Panc1 (cell line): ENCODE results near the gene MMD2. TPM values are rescaled to one million over a fixed set of nuclear protein-coding genes. Genes with fewer than 3 reads are reported as not detected.

Source experiments
- ATAC-seq: fragments of 200-7000 bp; cut with Tn5 transposase; 2 replicates; pipeline ENCODE4 v1.9.1; 2020; ENCODE audit warnings: mild to moderate bottlenecking, moderate library complexity
- Bru-seq: library from RNA; stranded (reverse); fragments of 400-500 nt; gene quantifications from one replicate; lab custom pipeline; 2021; lab: Mats Ljungman, UMichigan
- BruChase-seq, 2 experiments: library from RNA; stranded (reverse); fragments of 400-500 nt; gene quantifications; one replicate each; lab custom pipeline; 2021; lab: Mats Ljungman, UMichigan
- BruUV-seq: library from RNA; stranded (reverse); fragments of 400-500 nt; replicated peaks from 2 replicates; lab custom pipeline; 2021; lab: Mats Ljungman, UMichigan
- CTCF ChIA-PET: fragments of 300-600 bp; sonication (Branson Sonifier 250); formaldehyde crosslinking; loops from one replicate; lab custom pipeline; 2022; ENCODE audit warnings: antibody characterized with exemption; lab: Charles Lee
- POLR2A ChIA-PET: fragments of 300-600 bp; sonication (Branson Sonifier 250); formaldehyde crosslinking; loops from one replicate; lab custom pipeline; 2022; ENCODE audit warnings: antibody characterized with exemption; lab: Charles Lee
- DNase-seq: peaks from one replicate; pipeline ENCODE4 v3.0.0-alpha.2; 2010; ENCODE audit warnings: low read depth, low spot score
- H3K27ac ChIP-seq: 2 replicates; pipeline ENCODE4 v1.5.1; 2011; ENCODE audit warnings: mild to moderate bottlenecking, low read length, inconsistent platforms
- H3K27me3 ChIP-seq: fragments of 200-500 bp; sonication (Bioruptor generic); 2 replicates; pipeline ENCODE4 v1.6.0; 2014; ENCODE audit warnings: low read length, inconsistent platforms; ENCODE audit not compliant: control insufficient read depth, insufficient read depth
- H3K36me3 ChIP-seq: fragments of 200-500 bp; sonication (Bioruptor generic); 2 replicates; pipeline ENCODE4 v1.5.1; 2014; ENCODE audit warnings: inconsistent platforms, mild to moderate bottlenecking, low read length, moderate library complexity; ENCODE audit not compliant: control insufficient read depth, insufficient read depth
- H3K4me1 ChIP-seq: 2 replicates; pipeline ENCODE4 v1.5.1; 2011; ENCODE audit warnings: inconsistent platforms, mild to moderate bottlenecking, low read length, moderate library complexity; ENCODE audit not compliant: control insufficient read depth, insufficient read depth
- H3K4me3 ChIP-seq, 2 experiments: 2 replicates each; pipeline ENCODE4 v1.5.1; 2011 to 2012; ENCODE audit warnings: low read depth in 2 of 2, low read length in 2 of 2, mild to moderate bottlenecking in 2 of 2, inconsistent platforms in 1 of 2, moderate library complexity in 1 of 2
- H3K9me3 ChIP-seq: fragments of 200-500 bp; sonication (Bioruptor generic); 2 replicates; pipeline ENCODE4 v1.5.1; 2014; ENCODE audit warnings: low read depth, mild to moderate bottlenecking, inconsistent platforms, low read length, moderate library complexity; ENCODE audit not compliant: control insufficient read depth, insufficient read depth
- CTCF ChIP-seq: fragments of 450-650 bp; IDR thresholded peaks from 2 replicates; pipeline ENCODE4 v1.5.1; 2017; ENCODE audit warnings: mild to moderate bottlenecking
- POLR2AphosphoS5 ChIP-seq: IDR thresholded peaks from 2 replicates; pipeline ENCODE4 v1.6.1; 2012; ENCODE audit warnings: mild to moderate bottlenecking, low read depth, low read length, moderate library complexity
- REST ChIP-seq, 2 experiments: IDR thresholded peaks; 2 replicates each; pipeline ENCODE4 v1.6.1; 2011 to 2012; ENCODE audit warnings: low read depth in 2 of 2, control low read depth in 1 of 2, low read length in 1 of 2, mild to moderate bottlenecking in 1 of 2, moderate library complexity in 1 of 2; ENCODE audit not compliant: insufficient read depth in 1 of 2
- SIN3A ChIP-seq: IDR thresholded peaks from 2 replicates; pipeline ENCODE4 v1.6.1; 2012; ENCODE audit warnings: low read depth, mild to moderate bottlenecking, low read length, moderate library complexity, borderline replicate concordance; ENCODE audit not compliant: insufficient read depth
- TCF7L2 ChIP-seq: IDR thresholded peaks from 2 replicates; pipeline ENCODE4 v1.6.1; 2011; ENCODE audit warnings: mild to moderate bottlenecking, low read depth, low read length, inconsistent platforms
- in situ Hi-C: cut with HindIII; loops from 2 replicates; pipeline ENCODE4 v1.10.0; 2016; ENCODE audit warnings: low sequenced_read_pairs, low pct_unique_long_range_greater_than_20kb
- intact Hi-C: fragments of 100-400 bp; cut with micrococcal nuclease; formaldehyde crosslinking; loops from one replicate; pipeline ENCODE4 v1.10.0; 2022; ENCODE audit not compliant: unreplicated experiment
- long read RNA-seq: library from polyadenylated mRNA; unstranded; transcript quantifications from one replicate; pipeline ENCODE4 v2.0.0, GENCODE V29; 2021; ENCODE audit not compliant: unreplicated experiment
- polyA plus RNA-seq: library from polyadenylated mRNA; unstranded; fragments of >200 nt; gene quantifications from one replicate; pipeline ENCODE4 v1.2.1, GENCODE V29; 2012; ENCODE audit warnings: missing spikeins; ENCODE audit not compliant: insufficient read length
- total RNA-seq: library from RNA; stranded (reverse); gene quantifications from one replicate; pipeline ENCODE4 v1.2.1, GENCODE V29; 2021; ENCODE audit not compliant: unreplicated experiment

MMD2 gene
- total RNA-seq (not detected), Bru-seq, nascent RNA (percentile 10 among the genes with signal in this experiment), BruChase-seq, experiment 1, labeled RNA remaining after a 2-hour chase (percentile 11 among the genes with signal in this experiment), BruChase-seq, experiment 2, labeled RNA remaining after a 6-hour chase (percentile 9 among the genes with signal in this experiment)
- polyA plus RNA-seq, result not detected
- long read RNA-seq, result 0 reads

GRCh38 chr7:4958477-4959301, at the start of gene MMD2:
TSS of gene MMD2 (minus strand) at chr7:4959187. CDS start at chr7:4959017, 170 bp downstream.
- DNase-seq (no peak), ATAC-seq (0 out of 2 replicates have a peak, but pooled peaks have one; percentile 28)
- POLR2A ChIA-PET, result no interaction called here
- H3K9me3 ChIP-seq, result no peaks in the 10 kb centered on the region
- intact Hi-C loops (no loop called here), in situ Hi-C loops (no loop called here)
- H3K27ac ChIP-seq, result no peak within 1 kb of the TSS
- H3K27me3 ChIP-seq, result peaks cover 14% of the 10 kb centered on the region
- peak within 1 kb of the TSS in 1 of 2 experiments; percentile 17; a peak in 1 of 4 replicates for H3K4me3 ChIP-seq
- no peaks in the 10 kb centered on the region for H3K36me3 ChIP-seq
- no TSS peak for BruUV-seq
- TF ChIP-seq REST (IDR thresholded peaks at IDR 0.05; ENCODE audit: insufficient read depth in 1 of 2, low read depth in 2 of 2, low read length in 1 of 2) (no peak), POLR2AphosphoS5 (no peak), SIN3A (no peak), CTCF (no peak), TCF7L2 (no peak)
- no peaks in the 10 kb centered on the region for H3K4me1 ChIP-seq
- CTCF ChIA-PET, result interaction anchor here (0.5 kb wide), 1 partner anchor 141 kb away, joined by 6 read pairs; no protein-coding TSS in a partner anchor

GRCh38 chr7:5005066-5005465, 46.1 kb upstream of the MMD2 start:
- in situ Hi-C loops (no loop called here), intact Hi-C loops (no loop called here)
- CTCF ChIA-PET, result no interaction called here
- Histone ChIP-seq H3K27ac (no peak overlapping the region), H3K4me3 (no peak overlapping the region), H3K36me3 (no peaks in the 10 kb centered on the region), H3K27me3 (no peaks in the 10 kb centered on the region), H3K4me1 (no peaks in the 10 kb centered on the region), H3K9me3 (no peaks in the 10 kb centered on the region)
- POLR2A ChIA-PET, result no interaction called here
- ATAC-seq (no peak), DNase-seq (no peak)
- no TSS peak for BruUV-seq
- TF ChIP-seq TCF7L2, result no peak
- TF ChIP-seq CTCF, result no peak
- no peak for TF ChIP-seq REST (IDR thresholded peaks at IDR 0.05; ENCODE audit: insufficient read depth in 1 of 2, low read depth in 2 of 2, low read length in 1 of 2)
- TF ChIP-seq SIN3A, result no peak
- TF ChIP-seq POLR2AphosphoS5, result no peak
